ENCODE results near the gene AKAP6. TPM values are rescaled to one million over a fixed set of nuclear protein-coding genes. Genes with fewer than 3 reads are reported as not detected.

Gene AKAP6, protein sequence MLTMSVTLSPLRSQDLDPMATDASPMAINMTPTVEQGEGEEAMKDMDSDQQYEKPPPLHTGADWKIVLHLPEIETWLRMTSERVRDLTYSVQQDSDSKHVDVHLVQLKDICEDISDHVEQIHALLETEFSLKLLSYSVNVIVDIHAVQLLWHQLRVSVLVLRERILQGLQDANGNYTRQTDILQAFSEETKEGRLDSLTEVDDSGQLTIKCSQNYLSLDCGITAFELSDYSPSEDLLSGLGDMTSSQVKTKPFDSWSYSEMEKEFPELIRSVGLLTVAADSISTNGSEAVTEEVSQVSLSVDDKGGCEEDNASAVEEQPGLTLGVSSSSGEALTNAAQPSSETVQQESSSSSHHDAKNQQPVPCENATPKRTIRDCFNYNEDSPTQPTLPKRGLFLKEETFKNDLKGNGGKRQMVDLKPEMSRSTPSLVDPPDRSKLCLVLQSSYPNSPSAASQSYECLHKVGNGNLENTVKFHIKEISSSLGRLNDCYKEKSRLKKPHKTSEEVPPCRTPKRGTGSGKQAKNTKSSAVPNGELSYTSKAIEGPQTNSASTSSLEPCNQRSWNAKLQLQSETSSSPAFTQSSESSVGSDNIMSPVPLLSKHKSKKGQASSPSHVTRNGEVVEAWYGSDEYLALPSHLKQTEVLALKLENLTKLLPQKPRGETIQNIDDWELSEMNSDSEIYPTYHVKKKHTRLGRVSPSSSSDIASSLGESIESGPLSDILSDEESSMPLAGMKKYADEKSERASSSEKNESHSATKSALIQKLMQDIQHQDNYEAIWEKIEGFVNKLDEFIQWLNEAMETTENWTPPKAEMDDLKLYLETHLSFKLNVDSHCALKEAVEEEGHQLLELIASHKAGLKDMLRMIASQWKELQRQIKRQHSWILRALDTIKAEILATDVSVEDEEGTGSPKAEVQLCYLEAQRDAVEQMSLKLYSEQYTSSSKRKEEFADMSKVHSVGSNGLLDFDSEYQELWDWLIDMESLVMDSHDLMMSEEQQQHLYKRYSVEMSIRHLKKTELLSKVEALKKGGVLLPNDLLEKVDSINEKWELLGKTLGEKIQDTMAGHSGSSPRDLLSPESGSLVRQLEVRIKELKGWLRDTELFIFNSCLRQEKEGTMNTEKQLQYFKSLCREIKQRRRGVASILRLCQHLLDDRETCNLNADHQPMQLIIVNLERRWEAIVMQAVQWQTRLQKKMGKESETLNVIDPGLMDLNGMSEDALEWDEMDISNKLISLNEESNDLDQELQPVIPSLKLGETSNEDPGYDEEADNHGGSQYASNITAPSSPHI (N-terminal part only)
- 0.39 and 19.8 TPM in 2 replicates for total RNA-seq

DNA sequence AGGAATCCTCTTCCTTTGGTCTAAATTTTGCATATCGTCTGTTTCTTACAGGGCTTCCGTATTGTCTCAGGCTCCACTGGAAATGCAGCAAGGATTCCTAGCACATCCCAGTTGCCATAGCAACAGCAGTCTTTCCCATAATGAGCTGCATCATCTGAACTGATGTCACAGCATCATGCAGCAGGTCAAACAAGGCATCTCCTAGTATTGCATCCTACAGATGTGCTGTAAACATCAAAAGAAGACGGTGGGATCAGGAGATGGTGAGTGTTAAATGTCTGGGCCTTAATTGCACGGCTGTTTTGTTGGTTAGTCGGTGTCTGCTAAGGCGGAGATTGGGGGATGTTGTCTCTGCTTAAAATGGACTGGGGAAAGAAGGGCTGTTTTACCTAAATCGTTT lies at the start of gene AKAP6:
Gene AKAP6, plus strand, starts transcription at position 153 of the 400 bp plus-strand sequence. CDS start 104,196 bp downstream, outside the sequence.

Other genes with a start within 250 kb of the AKAP6 start
- gene RNU6-7, start 127.3 kb upstream of the AKAP6 start, total RNA-seq: not detected in 2 replicates
- gene RNU6-8, start 126.0 kb upstream of the AKAP6 start, total RNA-seq: not detected in 2 replicates